Fibroblast of skin of scalp (primary cell): ENCODE results near the gene SLC16A3.

Experiments used
- DNase-seq: peaks from one replicate; pipeline ENCODE4 v3.0.0-alpha.2; 2013

The SLC16A3 gene

DNA sequence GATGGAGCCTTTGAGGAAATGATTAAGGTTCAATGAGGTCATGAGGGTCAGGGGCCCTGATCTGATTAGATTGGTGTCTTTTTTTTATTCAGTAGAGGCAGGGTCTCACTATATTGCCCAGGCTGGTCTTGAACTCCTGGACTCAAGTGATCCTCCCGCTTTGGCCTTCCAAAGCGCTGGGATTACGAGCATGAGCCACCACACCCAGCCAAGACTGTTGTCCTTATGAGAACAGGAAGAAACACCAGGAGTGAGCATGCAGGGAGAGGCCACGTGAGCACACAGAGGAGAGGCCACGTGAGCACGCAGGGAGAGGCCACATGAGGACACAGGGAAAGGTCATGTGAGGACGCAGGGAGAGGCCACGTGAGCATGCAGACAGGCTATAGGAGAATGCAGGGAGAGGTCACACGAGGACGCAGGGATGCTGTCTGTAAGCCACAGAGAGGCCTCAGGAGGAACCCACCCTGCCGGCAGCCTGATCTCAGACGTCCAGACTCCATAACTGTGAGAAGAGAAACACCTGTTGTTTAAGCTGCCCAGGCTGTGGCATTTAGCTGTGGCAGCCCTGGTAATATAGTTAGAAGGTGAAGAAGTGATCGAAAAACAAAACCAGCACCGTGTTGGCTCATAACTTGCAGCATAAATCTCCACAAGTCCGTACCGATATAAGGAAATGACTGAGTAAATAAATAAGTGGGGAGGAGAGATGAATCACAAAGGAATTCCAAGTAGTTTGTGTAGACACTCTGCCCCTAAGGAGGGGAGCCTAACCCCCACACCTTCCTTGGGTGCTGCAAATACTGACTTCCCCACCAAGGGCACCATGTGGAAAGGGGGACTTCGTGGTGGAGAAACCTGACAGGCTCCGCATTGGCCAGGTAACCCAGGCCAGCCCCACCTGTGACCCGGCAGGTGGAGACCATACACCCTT lies 59.3 kb downstream of the SLC16A3 start:
- DNase-seq = peak; percentile 33
